Esophagus muscularis mucosa (tissue), 4 donors: ENCODE data around the gene GOLGA7B. TPM values are rescaled to one million over a fixed set of nuclear protein-coding genes. Genes with fewer than 3 reads are reported as not detected.

ENCODE experiments used
- DNase-seq: peaks from one replicate; pipeline ENCODE4 v3.0.0-alpha.2; 2017; ENCODE audit errors: extremely low spot score
- H3K27ac ChIP-seq, 4 donors: fragments of 200-600 bp; sonication (generic); replicated peaks in 1 of 4; 1 replicate in 3 of 4; 2 replicates in 1 of 4; pipeline ENCODE4 v1.5.1; 2016 to 2019; ENCODE audit warnings: mild to moderate bottlenecking in 1 of 4
- H3K27me3 ChIP-seq, 4 donors: fragments of 200-600 bp; sonication (generic); one replicate each; pipeline versions ENCODE4 v1.5.1 to v1.6.0; 2016 to 2019
- H3K36me3 ChIP-seq, 4 donors: fragments of 200-600 bp; sonication (generic); one replicate each; pipeline ENCODE4 v1.5.1; 2016 to 2019
- H3K4me1 ChIP-seq, 4 donors: fragments of 200-600 bp; sonication (generic); one replicate each; pipeline ENCODE4 v1.5.1; 2016 to 2019
- H3K4me3 ChIP-seq, 4 donors: fragments of 200-600 bp; sonication (generic); 1 replicate in 2 of 4; 2 replicates in 2 of 4; pipeline ENCODE4 v1.5.1; 2016 to 2019; ENCODE audit warnings: mild to moderate bottlenecking in 4 of 4, moderate library complexity in 1 of 4
- H3K9me3 ChIP-seq, 4 donors: fragments of 200-600 bp; sonication (generic); 1 replicate in 3 of 4; 2 replicates in 1 of 4; pipeline ENCODE4 v1.5.1; 2016 to 2019
- EP300 ChIP-seq: sonication (generic); formaldehyde crosslinking; IDR thresholded peaks from one replicate; pipeline ENCODE4 v1.6.1; 2017; ENCODE audit warnings: antibody characterized with exemption
- POLR2A ChIP-seq: fragments of 450-650 bp; IDR thresholded peaks from one replicate; pipeline ENCODE4 v1.6.1; 2017; ENCODE audit warnings: antibody characterized with exemption, moderate library complexity, mild to moderate bottlenecking, low read depth
- POLR2AphosphoS5 ChIP-seq, 2 donors: sonication (generic); formaldehyde crosslinking; IDR thresholded peaks; one replicate each; pipeline ENCODE4 v1.6.1; 2017; ENCODE audit warnings: antibody characterized with exemption in 2 of 2
- WGBS: methylation state at CpG from one replicate; pipeline ENCODE4 v1.1.5; 2018; 5-methylcytosine and 5-hydroxymethylcytosine counted together
- intact Hi-C: fragments of 100-400 bp; cut with DNase I; formaldehyde crosslinking; loops from one replicate; pipeline ENCODE4 v1.15.1; 2023
- total RNA-seq, 4 donors: library from RNA; depleted of rRNA; stranded (reverse); fragments of >200 nt; gene quantifications; one replicate each; pipeline versions ENCODE4 v1.1.0 to v1.2.1, GENCODE V29; 2016
- TF ChIP-seq, protein P1 (sequence below), 3 experiments: fragments of 200-600 bp in 2 of 3; fragments of 450-650 bp in 1 of 3; sonication (generic) in 2 of 3; IDR thresholded peaks; one replicate each; pipeline ENCODE4 v1.5.1; 2017 to 2019; ENCODE audit warnings: antibody characterized with exemption in 3 of 3, mild to moderate bottlenecking in 2 of 3, moderate library complexity in 1 of 3

Gene GOLGA7B
- total RNA-seq, 4 donors from 2014 or later, result under 0.01 to 0.33 (median 0.18) TPM

GRCh38 chr10:97827702-97828291 is 21.8 kb upstream of the GOLGA7B start:
- Histone ChIP-seq H3K36me3 (no peaks in the 10 kb centered on the region), H3K4me1 (no peaks in the 10 kb centered on the region), H3K4me3 (no peak overlapping the region), H3K27me3 (peaks cover 0 to 68% (median 0%) of the 10 kb centered on the region in 4 donors), H3K27ac (no peak overlapping the region), H3K9me3 (no peaks in the 10 kb centered on the region)
- intact Hi-C loops, result no loop called here
- TF ChIP-seq POLR2AphosphoS5 (IDR thresholded peaks at IDR 0.05) (no peak), EP300 (no peak), POLR2A (no peak)
- TF ChIP-seq, protein P1, sequence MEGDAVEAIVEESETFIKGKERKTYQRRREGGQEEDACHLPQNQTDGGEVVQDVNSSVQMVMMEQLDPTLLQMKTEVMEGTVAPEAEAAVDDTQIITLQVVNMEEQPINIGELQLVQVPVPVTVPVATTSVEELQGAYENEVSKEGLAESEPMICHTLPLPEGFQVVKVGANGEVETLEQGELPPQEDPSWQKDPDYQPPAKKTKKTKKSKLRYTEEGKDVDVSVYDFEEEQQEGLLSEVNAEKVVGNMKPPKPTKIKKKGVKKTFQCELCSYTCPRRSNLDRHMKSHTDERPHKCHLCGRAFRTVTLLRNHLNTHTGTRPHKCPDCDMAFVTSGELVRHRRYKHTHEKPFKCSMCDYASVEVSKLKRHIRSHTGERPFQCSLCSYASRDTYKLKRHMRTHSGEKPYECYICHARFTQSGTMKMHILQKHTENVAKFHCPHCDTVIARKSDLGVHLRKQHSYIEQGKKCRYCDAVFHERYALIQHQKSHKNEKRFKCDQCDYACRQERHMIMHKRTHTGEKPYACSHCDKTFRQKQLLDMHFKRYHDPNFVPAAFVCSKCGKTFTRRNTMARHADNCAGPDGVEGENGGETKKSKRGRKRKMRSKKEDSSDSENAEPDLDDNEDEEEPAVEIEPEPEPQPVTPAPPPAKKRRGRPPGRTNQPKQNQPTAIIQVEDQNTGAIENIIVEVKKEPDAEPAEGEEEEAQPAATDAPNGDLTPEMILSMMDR (IDR thresholded peaks at IDR 0.05), result no peak
- DNase-seq, result no peak
- 54% methylated on average over 10 of the region's 10 CpGs for WGBS

- Histone ChIP-seq H3K4me3 (no peak overlapping the region), H3K9me3 (no peaks in the 10 kb centered on the region), H3K27me3 (peaks cover 0 to 61% (median 0%) of the 10 kb centered on the region in 4 donors), H3K4me1 (no peaks in the 10 kb centered on the region), H3K27ac (no peak overlapping the region), H3K36me3 (no peaks in the 10 kb centered on the region)
- DNase-seq, result no peak
- intact Hi-C loops, result no loop called here
- TF ChIP-seq, protein P1 (IDR thresholded peaks at IDR 0.05), result no peak
- TF ChIP-seq POLR2A, result no peak
- 63% methylated on average over 1 of the region's 2 CpGs for WGBS
Measured at GRCh38 chr10:97828721-97829120, 20.9 kb upstream of the GOLGA7B start.

DNA sequence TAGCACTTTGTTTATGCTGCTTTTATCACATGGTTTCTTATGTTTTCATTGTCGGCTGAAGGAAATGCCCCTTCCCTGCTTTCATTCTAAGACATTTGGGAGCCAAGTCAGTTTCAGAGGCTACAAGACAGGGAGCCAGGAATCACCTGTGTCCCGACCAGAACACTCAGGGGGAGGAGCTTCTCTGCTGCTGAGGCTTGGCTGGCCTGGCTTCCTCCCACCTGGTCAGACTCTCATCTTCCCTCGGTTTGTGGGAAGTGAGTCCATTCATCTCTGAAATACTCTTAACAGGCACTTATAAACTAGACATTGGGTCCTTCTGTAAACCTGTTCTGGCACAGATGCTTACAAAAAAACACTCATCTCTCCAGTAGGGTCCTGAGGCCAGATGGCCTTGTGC is 19.6 kb upstream of the GOLGA7B start:
- no peak overlapping the region for H3K27ac ChIP-seq
- DNase-seq, result no peak
- H3K4me3 ChIP-seq, result no peak overlapping the region
- no peaks in the 10 kb centered on the region for H3K36me3 ChIP-seq
- intact Hi-C loops, result no loop called here
- H3K9me3 ChIP-seq, result no peaks in the 10 kb centered on the region
- H3K4me1 ChIP-seq, result no peaks in the 10 kb centered on the region
- 21% methylated on average over 3 of the region's 3 CpGs for WGBS
- TF ChIP-seq EP300 (no peak), POLR2A (no peak), POLR2AphosphoS5 (IDR thresholded peaks at IDR 0.05) (no peak)
- TF ChIP-seq, protein P1 (IDR thresholded peaks at IDR 0.05), result no peak
- peaks cover 0 to 52% (median 0%) of the 10 kb centered on the region in 4 donors for H3K27me3 ChIP-seq

DNA sequence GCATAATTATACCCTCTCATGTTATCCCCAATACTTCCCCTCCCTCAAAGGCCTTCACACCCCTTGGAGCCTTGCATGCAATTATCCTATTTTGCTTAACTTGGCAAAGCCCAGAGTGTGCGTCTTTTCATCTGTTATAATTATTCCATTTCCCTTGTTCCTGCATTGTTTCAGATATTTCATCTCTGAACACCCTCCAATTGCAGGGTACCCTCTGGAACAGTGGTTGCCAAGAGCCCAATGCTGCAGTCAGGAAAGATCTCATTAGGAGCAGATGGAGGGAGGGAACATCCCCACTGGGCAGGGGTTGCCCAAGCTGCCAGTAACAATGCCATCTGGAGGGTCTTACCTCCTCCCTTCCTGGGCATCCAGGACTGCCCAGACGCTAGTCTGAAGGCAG is 18.4 kb upstream of the GOLGA7B start:
- 81% methylated on average over 2 of the region's 2 CpGs for WGBS
- TF ChIP-seq POLR2A, result no peak
- TF ChIP-seq, protein P1 (IDR thresholded peaks at IDR 0.05), result no peak
- TF ChIP-seq EP300, result no peak
- TF ChIP-seq POLR2AphosphoS5 (IDR thresholded peaks at IDR 0.05), result no peak

DNA sequence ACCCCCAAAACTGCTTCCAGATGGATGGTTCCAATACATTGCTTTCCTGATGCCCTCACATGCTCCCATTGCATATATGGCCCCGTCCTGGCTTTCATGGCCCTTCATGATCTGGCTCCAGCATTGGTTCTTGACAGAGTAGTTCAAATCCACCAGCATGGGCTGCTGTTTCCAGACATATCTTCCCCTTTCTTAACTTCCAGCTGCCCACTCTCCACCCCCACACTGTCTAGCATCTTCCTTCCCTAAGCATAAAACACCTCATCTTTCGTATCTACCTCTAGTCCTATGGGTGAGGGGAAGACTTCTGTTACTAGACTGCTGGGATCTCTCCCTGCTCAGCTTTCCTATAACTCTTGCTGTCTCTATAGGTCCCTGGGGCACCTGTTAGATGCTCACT is 13.2 kb upstream of the GOLGA7B start:
- Histone ChIP-seq H3K27ac (no peak overlapping the region), H3K27me3 (peaks cover 0 to 44% (median 0%) of the 10 kb centered on the region in 4 donors), H3K4me3 (no peak overlapping the region), H3K4me1 (peaks cover 4 to 14% (median 9%) of the 10 kb centered on the region in 4 donors), H3K36me3 (no peaks in the 10 kb centered on the region), H3K9me3 (no peaks in the 10 kb centered on the region)
- no peak for DNase-seq
- intact Hi-C loops, result no loop called here
- 84% methylated on average over 2 of the region's 2 CpGs for WGBS
- TF ChIP-seq POLR2AphosphoS5 (IDR thresholded peaks at IDR 0.05) (no peak), POLR2A (no peak), EP300 (no peak)
- TF ChIP-seq, protein P1 (IDR thresholded peaks at IDR 0.05), result no peak

More for the DNA sequence above, 18.4 kb upstream of the GOLGA7B start:
- Histone ChIP-seq H3K4me1 (no peaks in the 10 kb centered on the region), H3K27me3 (peaks cover 0 to 49% (median 0%) of the 10 kb centered on the region in 4 donors), H3K9me3 (no peaks in the 10 kb centered on the region), H3K27ac (no peak overlapping the region), H3K4me3 (no peak overlapping the region), H3K36me3 (no peaks in the 10 kb centered on the region)
- intact Hi-C loops, result no loop called here
- DNase-seq, result no peak
